Spleen (tissue), 11 donors: Measurements from ENCODE around the gene SERPINB4. TPM values are rescaled to one million over a fixed set of nuclear protein-coding genes. Genes with fewer than 3 reads are reported as not detected.

ENCODE experiments used
- DNase-seq: peaks from one replicate; pipeline ENCODE4 v3.0.0-alpha.2; 2020
- H3K27ac ChIP-seq, 8 donors: fragments of 200-600 bp; sonication (generic) in 7 of 8; 1 replicate in 4 of 8; 2 replicates in 4 of 8; pipeline versions ENCODE4 v1.5.0 to v1.8.0; 2016 to 2021; ENCODE audit warnings: inconsistent platforms in 4 of 8, mild to moderate bottlenecking in 4 of 8, moderate library complexity in 1 of 8
- H3K27me3 ChIP-seq, 7 donors: fragments of 200-600 bp; sonication (generic) in 6 of 7; replicated peaks in 1 of 7; 1 replicate in 4 of 7; 2 replicates in 3 of 7; pipeline versions ENCODE4 v1.5.0 to v1.8.0; 2016 to 2021; ENCODE audit warnings: inconsistent platforms in 3 of 7, mild to moderate bottlenecking in 1 of 7
- H3K36me3 ChIP-seq, 6 donors: fragments of 200-600 bp; sonication (generic) in 5 of 6; 1 replicate in 4 of 6; 2 replicates in 2 of 6; pipeline versions ENCODE4 v1.5.0 to v1.8.0; 2016 to 2021; ENCODE audit warnings: inconsistent platforms in 2 of 6
- H3K4me1 ChIP-seq, 6 donors: fragments of 200-600 bp; sonication (generic) in 5 of 6; 1 replicate in 3 of 6; 2 replicates in 3 of 6; pipeline versions ENCODE4 v1.5.0 to v1.8.0; 2016 to 2021; ENCODE audit warnings: inconsistent platforms in 3 of 6
- H3K4me3 ChIP-seq, 8 donors: fragments of 200-600 bp; sonication (generic) in 7 of 8; 1 replicate in 4 of 8; 2 replicates in 4 of 8; pipeline versions ENCODE4 v1.5.0 to v1.8.0; 2016 to 2021; ENCODE audit warnings: inconsistent platforms in 4 of 8, mild to moderate bottlenecking in 4 of 8, moderate library complexity in 2 of 8
- H3K9me3 ChIP-seq, 8 donors: fragments of 200-600 bp; sonication (generic) in 7 of 8; 1 replicate in 4 of 8; 2 replicates in 4 of 8; pipeline versions ENCODE4 v1.5.0 to v1.8.0; 2016 to 2021; ENCODE audit warnings: inconsistent platforms in 4 of 8
- POLR2A ChIP-seq, 3 donors: fragments of 450-650 bp; IDR thresholded peaks; one replicate each; pipeline ENCODE4 v1.5.1; 2017; ENCODE audit warnings: antibody characterized with exemption in 3 of 3, mild to moderate bottlenecking in 1 of 3
- POLR2AphosphoS5 ChIP-seq, 3 donors: sonication (generic); formaldehyde crosslinking; IDR thresholded peaks; one replicate each; pipeline ENCODE4 v1.5.1; 2017; ENCODE audit warnings: antibody characterized with exemption in 3 of 3
- WGBS, 5 donors: extraction: QIAGEN DNeasy Blood & Tissue Kit in 3 of 5; methylation state at CpG; one replicate each; pipeline versions ENCODE4 v1.1.5 to v1.1.7; 2013 to 2018; 5-methylcytosine and 5-hydroxymethylcytosine counted together
- intact Hi-C: fragments of 100-400 bp; cut with DNase I; formaldehyde crosslinking; loops from one replicate; pipeline ENCODE4 v1.15.0; 2023; ENCODE audit warnings: low total_unique reads
- polyA plus RNA-seq, 3 donors: library from polyadenylated mRNA; stranded (reverse); fragments of 200-250 nt; gene quantifications; one replicate each; pipeline ENCODE4 v1.2.1, GENCODE V29; 2013
- total RNA-seq, 7 donors: library from RNA; depleted of rRNA in 3 of 7; stranded (reverse); fragments of >200 nt in 3 of 7; fragmentation: NEBNext Ultra II Directional in 4 of 7; extraction: Animal tissue kit (Norgen Biotek cat#: 25700) in 4 of 7; gene quantifications; one replicate each; pipeline versions ENCODE4 v1.1.0 to v1.2.1, GENCODE V29; 2016 to 2021
- TF ChIP-seq, protein P1 (sequence below), 11 experiments: fragments of 200-600 bp in 7 of 11; fragments of 450-650 bp in 4 of 11; sonication (generic) in 4 of 11; IDR thresholded peaks in 8 of 11; conservative IDR thresholded peaks in 3 of 11; 1 replicate in 7 of 11; 2 replicates in 4 of 11; pipeline versions ENCODE4 v1.4.0 to v1.8.0; 2016 to 2021; ENCODE audit warnings: antibody characterized with exemption in 11 of 11, inconsistent platforms in 4 of 11, mild to moderate bottlenecking in 1 of 11
- donor health status: healthy with polysubstance abuse.
- donor health status: DM: no; HTN: no; CAD: no; lungs with moderate emphysema.
- donor health status: DM: no; HTN: no; CAD: no.
- donor health status: Bipolar disorder and iron deficiency.
- donor health status: healthy.
- donor health status: DM: no; HTN: no; CAD: no.
- donor health status: DM: yes; HTN: yes; CAD: no.

SERPINB4 gene
- total and polyA plus RNA-seq, 10 donors, result 0.09 TPM; not detected in 9

DNA sequence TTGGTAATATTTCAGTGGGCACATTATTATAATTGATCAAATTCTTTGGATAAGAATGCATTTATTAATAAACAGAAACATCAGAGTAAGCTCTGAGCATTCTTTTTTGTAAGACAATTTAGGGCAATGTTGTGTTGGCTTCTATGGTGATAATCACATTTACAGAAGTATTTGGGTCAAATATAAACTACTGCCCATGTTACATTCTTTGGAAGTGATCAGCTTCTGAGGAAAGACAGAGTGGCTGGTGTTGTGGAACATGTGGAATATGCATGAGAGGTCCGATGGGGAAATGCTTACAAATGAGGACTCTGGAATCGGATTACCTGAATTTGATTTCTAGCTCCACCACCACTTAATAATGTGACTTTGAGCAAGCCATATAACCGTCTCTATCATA, 37.5 kb downstream of the SERPINB4 start:
- H3K4me3 ChIP-seq, result no peak overlapping the region
- DNase-seq, result no peak
- H3K4me1 ChIP-seq, result no peaks in the 10 kb centered on the region
- intact Hi-C loops, result no loop called here
- no peaks in the 10 kb centered on the region for H3K27me3 ChIP-seq
- no peak overlapping the region for H3K27ac ChIP-seq
- no peaks in the 10 kb centered on the region for H3K36me3 ChIP-seq
- TF ChIP-seq, protein P1, sequence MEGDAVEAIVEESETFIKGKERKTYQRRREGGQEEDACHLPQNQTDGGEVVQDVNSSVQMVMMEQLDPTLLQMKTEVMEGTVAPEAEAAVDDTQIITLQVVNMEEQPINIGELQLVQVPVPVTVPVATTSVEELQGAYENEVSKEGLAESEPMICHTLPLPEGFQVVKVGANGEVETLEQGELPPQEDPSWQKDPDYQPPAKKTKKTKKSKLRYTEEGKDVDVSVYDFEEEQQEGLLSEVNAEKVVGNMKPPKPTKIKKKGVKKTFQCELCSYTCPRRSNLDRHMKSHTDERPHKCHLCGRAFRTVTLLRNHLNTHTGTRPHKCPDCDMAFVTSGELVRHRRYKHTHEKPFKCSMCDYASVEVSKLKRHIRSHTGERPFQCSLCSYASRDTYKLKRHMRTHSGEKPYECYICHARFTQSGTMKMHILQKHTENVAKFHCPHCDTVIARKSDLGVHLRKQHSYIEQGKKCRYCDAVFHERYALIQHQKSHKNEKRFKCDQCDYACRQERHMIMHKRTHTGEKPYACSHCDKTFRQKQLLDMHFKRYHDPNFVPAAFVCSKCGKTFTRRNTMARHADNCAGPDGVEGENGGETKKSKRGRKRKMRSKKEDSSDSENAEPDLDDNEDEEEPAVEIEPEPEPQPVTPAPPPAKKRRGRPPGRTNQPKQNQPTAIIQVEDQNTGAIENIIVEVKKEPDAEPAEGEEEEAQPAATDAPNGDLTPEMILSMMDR (IDR thresholded peaks at IDR 0.05 in 8 of 11, conservative IDR thresholded peaks at IDR 0.05 in 3 of 11), result no peak
- TF ChIP-seq POLR2AphosphoS5 (IDR thresholded peaks at IDR 0.05) (no peak), POLR2A (IDR thresholded peaks at IDR 0.05) (no peak)
- no peaks in the 10 kb centered on the region for H3K9me3 ChIP-seq
- WGBS, 5 donors, result 81 to 95% (median 88%) methylated on average over 3 of the region's 3 CpGs

GRCh38 chr18:63604791-63605567, 39.1 kb downstream of the SERPINB4 start:
- Histone ChIP-seq H3K4me1 (no peaks in the 10 kb centered on the region), H3K4me3 (no peak overlapping the region), H3K27ac (no peak overlapping the region), H3K36me3 (no peaks in the 10 kb centered on the region), H3K9me3 (no peaks in the 10 kb centered on the region), H3K27me3 (no peaks in the 10 kb centered on the region)
- DNase-seq, result no peak
- TF ChIP-seq POLR2AphosphoS5 (IDR thresholded peaks at IDR 0.05) (no peak), POLR2A (IDR thresholded peaks at IDR 0.05) (no peak)
- TF ChIP-seq, protein P1 (IDR thresholded peaks at IDR 0.05 in 8 of 11, conservative IDR thresholded peaks at IDR 0.05 in 3 of 11), result no peak
- intact Hi-C loops, result no loop called here
- WGBS, 5 donors, result 53 to 81% (median 78%) methylated on average over 4 of the region's 4 CpGs

GRCh38 chr18:63603772-63604171, 40.3 kb downstream of the SERPINB4 start:
- Histone ChIP-seq H3K27ac (no peak overlapping the region), H3K27me3 (no peaks in the 10 kb centered on the region), H3K36me3 (no peaks in the 10 kb centered on the region), H3K4me1 (no peaks in the 10 kb centered on the region), H3K4me3 (no peak overlapping the region), H3K9me3 (no peaks in the 10 kb centered on the region)
- intact Hi-C loops, result no loop called here
- TF ChIP-seq POLR2A (IDR thresholded peaks at IDR 0.05) (no peak), POLR2AphosphoS5 (IDR thresholded peaks at IDR 0.05) (no peak)
- TF ChIP-seq, protein P1 (IDR thresholded peaks at IDR 0.05 in 8 of 11, conservative IDR thresholded peaks at IDR 0.05 in 3 of 11), result no peak
- DNase-seq, result no peak
- WGBS, 5 donors, result 0 to 32% (median 2%) methylated on average over 1 of the region's 1 CpG

GRCh38 chr18:63603355-63603754, 40.7 kb downstream of the SERPINB4 start:
- no peak for TF ChIP-seq POLR2A (IDR thresholded peaks at IDR 0.05)
- TF ChIP-seq, protein P1 (IDR thresholded peaks at IDR 0.05 in 8 of 11, conservative IDR thresholded peaks at IDR 0.05 in 3 of 11), result no peak
- TF ChIP-seq POLR2AphosphoS5 (IDR thresholded peaks at IDR 0.05), result no peak
- Histone ChIP-seq H3K27ac (no peak overlapping the region), H3K9me3 (no peaks in the 10 kb centered on the region), H3K4me1 (no peaks in the 10 kb centered on the region), H3K36me3 (no peaks in the 10 kb centered on the region), H3K4me3 (no peak overlapping the region), H3K27me3 (no peaks in the 10 kb centered on the region)
- intact Hi-C loops, result no loop called here
- DNase-seq, result no peak
- 51 to 71% (median 57%) methylated on average over 1 of the region's 1 CpG for WGBS, 5 donors
